SK-N-SH treated with all-trans-retinoic acid at 6 μM for 48 hours (cell line): Measurements from ENCODE around the gene DIAPH3.

Experiments
- BACH2 ChIP-seq: fragments of 250-450 bp; sonication (Bioruptor Pico); IDR thresholded peaks from 2 replicates; pipeline ENCODE4 v1.9.0; 2021; ENCODE audit warnings: mild to moderate bottlenecking, borderline replicate concordance
- ESRRG ChIP-seq: fragments of 250-450 bp; sonication (Bioruptor Pico); IDR thresholded peaks from 2 replicates; pipeline ENCODE4 v1.6.1; 2021; ENCODE audit warnings: mild to moderate bottlenecking
- GLIS3 ChIP-seq: fragments of 250-450 bp; sonication (Bioruptor Pico); IDR thresholded peaks from 2 replicates; pipeline ENCODE4 v1.5.0; 2020; ENCODE audit warnings: mild to moderate bottlenecking, moderate library complexity
- POU6F1 ChIP-seq: fragments of 250-450 bp; sonication (Bioruptor Pico); IDR thresholded peaks from 2 replicates; pipeline ENCODE4 v1.8.0; 2021; ENCODE audit warnings: low read depth, mild to moderate bottlenecking, moderate library complexity, borderline replicate concordance
- PPARA ChIP-seq: fragments of 250-450 bp; sonication (Bioruptor Pico); IDR thresholded peaks from 2 replicates; pipeline ENCODE4 v1.5.0; 2020; ENCODE audit warnings: mild to moderate bottlenecking, borderline replicate concordance
- RARB ChIP-seq: fragments of 250-450 bp; sonication (Bioruptor Pico); IDR thresholded peaks from 2 replicates; pipeline ENCODE4 v1.8.0; 2021; ENCODE audit warnings: mild to moderate bottlenecking, moderate library complexity
- TOX ChIP-seq: fragments of 250-450 bp; sonication (Bioruptor Pico); IDR thresholded peaks from 2 replicates; pipeline ENCODE4 v1.8.0; 2021; ENCODE audit warnings: mild to moderate bottlenecking, moderate library complexity, borderline replicate concordance
- ZFP3 ChIP-seq: fragments of 250-450 bp; sonication (Bioruptor Pico); IDR thresholded peaks from 2 replicates; pipeline ENCODE4 v1.5.0; 2020; ENCODE audit warnings: mild to moderate bottlenecking, moderate library complexity
- TF ChIP-seq, protein P1 (sequence below): fragments of 250-450 bp; sonication (Bioruptor Pico); IDR thresholded peaks from 2 replicates; pipeline ENCODE4 v1.5.0; 2020; ENCODE audit warnings: mild to moderate bottlenecking, moderate library complexity
- TF ChIP-seq, protein P2 (sequence below): fragments of 250-450 bp; sonication (Bioruptor Pico); IDR thresholded peaks from 2 replicates; pipeline ENCODE4 v1.8.0; 2020; ENCODE audit warnings: mild to moderate bottlenecking, moderate library complexity, borderline replicate concordance

GRCh38 chr13:60201286-60201685 is 37.6 kb upstream of the DIAPH3 start:
- TF ChIP-seq RARB (no peak), POU6F1 (CRISPR knock-in tag) (no peak), GLIS3 (no peak), TOX (CRISPR knock-in tag) (no peak), BACH2 (no peak), ESRRG (CRISPR knock-in tag) (no peak), ZFP3 (CRISPR knock-in tag) (no peak), PPARA (CRISPR knock-in tag) (no peak)
- TF ChIP-seq, protein P1, sequence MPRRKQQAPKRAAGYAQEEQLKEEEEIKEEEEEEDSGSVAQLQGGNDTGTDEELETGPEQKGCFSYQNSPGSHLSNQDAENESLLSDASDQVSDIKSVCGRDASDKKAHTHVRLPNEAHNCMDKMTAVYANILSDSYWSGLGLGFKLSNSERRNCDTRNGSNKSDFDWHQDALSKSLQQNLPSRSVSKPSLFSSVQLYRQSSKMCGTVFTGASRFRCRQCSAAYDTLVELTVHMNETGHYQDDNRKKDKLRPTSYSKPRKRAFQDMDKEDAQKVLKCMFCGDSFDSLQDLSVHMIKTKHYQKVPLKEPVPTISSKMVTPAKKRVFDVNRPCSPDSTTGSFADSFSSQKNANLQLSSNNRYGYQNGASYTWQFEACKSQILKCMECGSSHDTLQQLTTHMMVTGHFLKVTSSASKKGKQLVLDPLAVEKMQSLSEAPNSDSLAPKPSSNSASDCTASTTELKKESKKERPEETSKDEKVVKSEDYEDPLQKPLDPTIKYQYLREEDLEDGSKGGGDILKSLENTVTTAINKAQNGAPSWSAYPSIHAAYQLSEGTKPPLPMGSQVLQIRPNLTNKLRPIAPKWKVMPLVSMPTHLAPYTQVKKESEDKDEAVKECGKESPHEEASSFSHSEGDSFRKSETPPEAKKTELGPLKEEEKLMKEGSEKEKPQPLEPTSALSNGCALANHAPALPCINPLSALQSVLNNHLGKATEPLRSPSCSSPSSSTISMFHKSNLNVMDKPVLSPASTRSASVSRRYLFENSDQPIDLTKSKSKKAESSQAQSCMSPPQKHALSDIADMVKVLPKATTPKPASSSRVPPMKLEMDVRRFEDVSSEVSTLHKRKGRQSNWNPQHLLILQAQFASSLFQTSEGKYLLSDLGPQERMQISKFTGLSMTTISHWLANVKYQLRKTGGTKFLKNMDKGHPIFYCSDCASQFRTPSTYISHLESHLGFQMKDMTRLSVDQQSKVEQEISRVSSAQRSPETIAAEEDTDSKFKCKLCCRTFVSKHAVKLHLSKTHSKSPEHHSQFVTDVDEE, result no peak
- TF ChIP-seq, protein P2, sequence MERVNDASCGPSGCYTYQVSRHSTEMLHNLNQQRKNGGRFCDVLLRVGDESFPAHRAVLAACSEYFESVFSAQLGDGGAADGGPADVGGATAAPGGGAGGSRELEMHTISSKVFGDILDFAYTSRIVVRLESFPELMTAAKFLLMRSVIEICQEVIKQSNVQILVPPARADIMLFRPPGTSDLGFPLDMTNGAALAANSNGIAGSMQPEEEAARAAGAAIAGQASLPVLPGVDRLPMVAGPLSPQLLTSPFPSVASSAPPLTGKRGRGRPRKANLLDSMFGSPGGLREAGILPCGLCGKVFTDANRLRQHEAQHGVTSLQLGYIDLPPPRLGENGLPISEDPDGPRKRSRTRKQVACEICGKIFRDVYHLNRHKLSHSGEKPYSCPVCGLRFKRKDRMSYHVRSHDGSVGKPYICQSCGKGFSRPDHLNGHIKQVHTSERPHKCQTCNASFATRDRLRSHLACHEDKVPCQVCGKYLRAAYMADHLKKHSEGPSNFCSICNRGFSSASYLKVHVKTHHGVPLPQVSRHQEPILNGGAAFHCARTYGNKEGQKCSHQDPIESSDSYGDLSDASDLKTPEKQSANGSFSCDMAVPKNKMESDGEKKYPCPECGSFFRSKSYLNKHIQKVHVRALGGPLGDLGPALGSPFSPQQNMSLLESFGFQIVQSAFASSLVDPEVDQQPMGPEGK (CRISPR knock-in tag), result no peak
